HG03520 (cell line): ENCODE results near the gene MUC5AC.
"Not testable (repeated sequence)": the region's sequence is repeated elsewhere in the genome, so short reads cannot be mapped to it uniquely, and the experiment has no call there.

Experiments
- ATAC-seq: cut with Tn5 transposase; IDR thresholded peaks from one replicate; pipeline ENCODE4 v1.9.1; 2021; ENCODE audit warnings: mild to moderate bottlenecking, moderate library complexity; ENCODE audit not compliant: unreplicated experiment

Gene MUC5AC

GRCh38 chr11:1160231-1161101 lies 2.7 kb downstream of the MUC5AC start:
- no peak for ATAC-seq

GRCh38 chr11:1161410-1162137 lies 3.8 kb downstream of the MUC5AC start:
- ATAC-seq: no peak

GRCh38 chr11:1162138-1162475 lies 4.4 kb downstream of the MUC5AC start:
- no peak for ATAC-seq

GRCh38 chr11:1162491-1163311 lies 4.9 kb downstream of the MUC5AC start:
- ATAC-seq: no peak

- ATAC-seq: no peak
These were observed 5.7 kb downstream of the MUC5AC start for GRCh38 chr11:1163321-1163910.

- ATAC-seq: no peak
These were observed 6.4 kb downstream of the MUC5AC start for GRCh38 chr11:1163911-1164735.

- not testable (repeated sequence) for ATAC-seq
These were observed 7.1 kb downstream of the MUC5AC start for GRCh38 chr11:1164779-1165255.

GRCh38 chr11:1165256-1166041 lies 7.7 kb downstream of the MUC5AC start:
- no peak for ATAC-seq

- no peak for ATAC-seq
These were observed 9.5 kb downstream of the MUC5AC start for GRCh38 chr11:1167256-1167655.

GRCh38 chr11:1167751-1168231 lies 10.0 kb downstream of the MUC5AC start:
- no peak for ATAC-seq

GRCh38 chr11:1168256-1168655 lies 10.5 kb downstream of the MUC5AC start:
- no peak for ATAC-seq

- ATAC-seq: no peak
These were observed 11.0 kb downstream of the MUC5AC start for GRCh38 chr11:1168721-1169161.

- ATAC-seq: no peak
These were observed 13.7 kb downstream of the MUC5AC start for GRCh38 chr11:1171223-1171984.

GRCh38 chr11:1171985-1172728 lies 14.4 kb downstream of the MUC5AC start:
- no peak for ATAC-seq

- no peak for ATAC-seq
These were observed 15.0 kb downstream of the MUC5AC start for GRCh38 chr11:1172729-1173117.

GRCh38 chr11:1173396-1173795 lies 15.6 kb downstream of the MUC5AC start:
- ATAC-seq: not testable (repeated sequence)
